Subcutaneous abdominal adipose tissue (tissue), 5 donors: ENCODE results near the gene ELOVL3.
"Not testable (repeated sequence)": the region's sequence is repeated elsewhere in the genome, so short reads cannot be mapped to it uniquely, and the experiment has no call there.

Experiments
- H3K27ac ChIP-seq: one replicate; pipeline ENCODE4 v1.7.0; 2013; ENCODE audit warnings: low read depth, mild to moderate bottlenecking, inconsistent platforms, low read length, moderate library complexity
- H3K27me3 ChIP-seq, 5 donors: one replicate each; pipeline ENCODE4 v1.7.0; 2013; ENCODE audit warnings: low read length in 5 of 5, inconsistent platforms in 1 of 5; ENCODE audit not compliant: control insufficient read depth in 5 of 5, insufficient read depth in 4 of 5
- H3K36me3 ChIP-seq, 5 donors: one replicate each; pipeline ENCODE4 v1.7.0; 2013; ENCODE audit warnings: low read length in 5 of 5; ENCODE audit not compliant: control insufficient read depth in 5 of 5, insufficient read depth in 5 of 5
- H3K4me1 ChIP-seq, 5 donors: one replicate each; pipeline ENCODE4 v1.7.0; 2013; ENCODE audit warnings: low read length in 5 of 5, mild to moderate bottlenecking in 3 of 5, moderate library complexity in 1 of 5; ENCODE audit not compliant: control insufficient read depth in 5 of 5, insufficient read depth in 5 of 5
- H3K4me3 ChIP-seq, 5 donors: one replicate each; pipeline ENCODE4 v1.7.0; 2013; ENCODE audit warnings: low read length in 5 of 5, low read depth in 1 of 5
- H3K9ac ChIP-seq, 5 donors: one replicate each; pipeline ENCODE4 v1.7.0; 2013; ENCODE audit warnings: low read length in 5 of 5, mild to moderate bottlenecking in 4 of 5, moderate library complexity in 3 of 5
- H3K9me3 ChIP-seq, 5 donors: one replicate each; pipeline ENCODE4 v1.7.0; 2013; ENCODE audit warnings: low read length in 5 of 5; ENCODE audit not compliant: control insufficient read depth in 5 of 5
- donor health status: healthy.
- donor health status: healthy.
- donor health status: healthy.
- donor health status: healthy.
- donor health status: healthy.

The ELOVL3 gene, protein sequence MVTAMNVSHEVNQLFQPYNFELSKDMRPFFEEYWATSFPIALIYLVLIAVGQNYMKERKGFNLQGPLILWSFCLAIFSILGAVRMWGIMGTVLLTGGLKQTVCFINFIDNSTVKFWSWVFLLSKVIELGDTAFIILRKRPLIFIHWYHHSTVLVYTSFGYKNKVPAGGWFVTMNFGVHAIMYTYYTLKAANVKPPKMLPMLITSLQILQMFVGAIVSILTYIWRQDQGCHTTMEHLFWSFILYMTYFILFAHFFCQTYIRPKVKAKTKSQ

DNA sequence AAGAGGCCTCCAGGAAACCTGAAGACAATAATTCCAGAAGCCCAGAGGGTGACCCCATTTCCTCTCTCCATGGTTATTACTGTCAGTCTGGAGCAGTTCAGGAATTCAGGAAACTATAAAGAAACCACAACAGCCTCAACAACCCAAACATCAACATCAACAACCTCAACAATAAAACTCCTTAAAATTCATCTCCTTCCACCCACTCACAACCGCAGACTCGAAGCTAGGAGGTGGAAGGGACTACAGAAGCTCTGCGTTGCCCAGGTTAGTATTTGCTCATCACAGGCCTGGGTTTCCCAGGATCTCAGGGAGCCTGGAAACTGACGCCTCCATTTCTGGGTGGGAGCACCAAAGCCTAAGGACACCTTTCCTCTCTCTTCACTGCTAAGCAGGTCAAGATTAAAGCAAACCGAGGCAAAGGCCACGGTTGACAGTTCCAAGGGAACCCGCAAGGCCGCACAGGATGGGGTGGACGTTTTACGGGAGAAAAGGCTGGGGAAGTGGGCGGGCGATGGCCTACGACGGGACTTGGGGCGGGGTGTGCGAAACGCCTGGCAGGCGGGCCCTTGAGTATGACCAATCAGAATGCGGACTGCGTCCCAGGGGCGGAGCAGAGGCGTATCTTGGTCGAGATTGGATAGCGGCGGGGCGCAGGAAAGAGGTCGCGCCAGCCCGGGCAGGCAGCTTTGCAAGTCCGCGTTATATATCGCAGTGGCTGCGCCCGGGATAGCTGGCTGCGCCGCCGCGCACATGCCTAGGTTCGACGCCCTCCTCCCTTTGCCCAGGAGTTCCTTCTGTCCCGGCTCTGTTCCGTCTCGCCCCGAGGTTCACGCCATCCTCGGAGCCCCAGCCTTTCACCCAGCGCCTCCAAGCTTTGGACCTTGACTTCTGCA, at the start of gene ELOVL3:
TSS of gene ELOVL3 (plus strand) at position 654 of the 896 bp plus-strand sequence. CDS start 250 bp downstream, outside the sequence.
- H3K9ac ChIP-seq: peak within 1 kb of the TSS in 4 of 5 donors; percentile 30 to 74 (median 66)
- peak within 1 kb of the TSS; percentile 57 to 74 (median 66) for H3K4me3 ChIP-seq
- H3K36me3 ChIP-seq: no peaks in the 10 kb centered on the region
- peaks cover 0 to 3% (median 2%) of the 10 kb centered on the region in 5 donors for H3K27me3 ChIP-seq
- no peaks in the 10 kb centered on the region for H3K9me3 ChIP-seq
- H3K27ac ChIP-seq: peak within 1 kb of the TSS; percentile 77
- peaks cover 3 to 43% (median 34%) of the 10 kb centered on the region in 5 donors for H3K4me1 ChIP-seq

DNA sequence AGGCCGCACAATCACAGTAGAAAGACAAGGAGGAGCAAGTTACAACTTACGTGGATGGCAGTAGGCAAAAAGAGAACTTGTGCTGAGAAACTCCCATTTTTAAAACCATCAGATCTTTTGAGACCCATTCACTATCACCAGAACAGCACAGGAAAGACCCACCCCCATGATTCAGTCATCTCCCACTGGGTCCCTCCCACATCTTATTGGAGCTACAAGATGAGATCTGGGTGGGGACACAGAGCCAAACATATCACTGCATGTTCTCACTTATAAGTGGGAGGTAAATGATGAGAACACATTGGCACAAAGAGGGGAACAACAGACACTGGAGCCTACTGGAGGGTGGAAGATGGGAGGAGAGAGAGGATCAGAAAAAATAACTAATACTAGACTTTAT, 41.5 kb upstream of the ELOVL3 start:
- Histone ChIP-seq H3K27me3 (no peaks in the 10 kb centered on the region), H3K9me3 (no peaks in the 10 kb centered on the region), H3K9ac (no peak overlapping the region), H3K4me1 (peaks cover 0 to 10% (median 7%) of the 10 kb centered on the region in 5 donors), H3K27ac (no peak overlapping the region), H3K36me3 (no peaks in the 10 kb centered on the region), H3K4me3 (no peak overlapping the region)

DNA sequence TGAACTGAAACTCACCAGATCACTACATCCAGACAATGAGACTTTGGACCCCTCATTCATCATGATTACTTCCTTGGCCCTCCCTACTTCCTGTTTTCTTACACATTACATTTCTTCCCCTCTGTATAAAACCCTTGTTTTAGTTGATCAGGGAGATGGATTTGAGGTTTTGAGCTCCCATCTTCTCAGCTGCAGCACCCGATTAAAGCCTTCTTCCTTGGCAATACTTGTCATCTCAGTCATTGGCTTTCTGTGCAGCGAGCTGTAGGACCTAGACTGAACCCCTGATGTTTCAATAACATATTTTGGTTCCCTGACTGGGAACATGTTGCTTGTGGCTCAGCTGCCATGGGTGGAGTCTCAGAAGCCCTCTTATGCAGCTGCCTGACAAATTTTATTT, 40.8 kb upstream of the ELOVL3 start:
- Histone ChIP-seq H3K4me1 (peaks cover 0 to 11% (median 7%) of the 10 kb centered on the region in 5 donors), H3K27ac (no peak overlapping the region), H3K36me3 (no peaks in the 10 kb centered on the region), H3K27me3 (no peaks in the 10 kb centered on the region), H3K9me3 (no peaks in the 10 kb centered on the region), H3K9ac (no peak overlapping the region), H3K4me3 (no peak overlapping the region)

DNA sequence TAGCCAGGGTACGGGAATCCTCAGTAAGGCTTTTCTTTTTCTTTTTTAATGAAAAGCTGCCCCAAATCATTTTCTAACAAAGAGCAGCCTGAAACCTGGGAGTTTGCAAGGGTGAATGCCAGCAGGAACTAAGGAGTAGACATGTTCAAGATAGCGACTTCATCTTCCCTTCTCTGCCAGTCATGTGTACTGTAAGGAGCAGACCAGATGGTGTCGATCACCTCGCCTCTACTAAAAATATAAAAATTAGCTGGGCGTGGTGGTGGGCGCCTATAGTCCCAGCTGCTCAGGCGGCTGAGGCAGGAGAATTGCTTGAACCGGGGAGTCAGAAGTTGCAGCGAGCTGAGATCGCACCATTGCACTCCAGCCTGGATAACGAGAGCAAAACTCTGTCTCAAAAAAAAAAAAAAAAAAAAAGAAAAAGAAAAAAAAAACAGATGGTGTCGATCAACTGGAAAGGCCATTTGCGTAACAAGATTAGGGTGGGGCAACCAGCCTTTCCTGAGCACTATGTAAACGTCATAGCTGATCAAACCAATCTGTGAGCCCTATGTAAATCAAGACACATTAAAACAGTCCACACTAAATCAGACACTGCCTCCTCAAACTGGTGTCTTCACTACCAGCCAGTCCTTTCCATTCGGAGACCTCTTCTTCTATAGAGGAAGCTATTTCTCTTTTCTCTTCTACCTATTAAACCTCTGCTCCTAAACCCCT, 40.1 kb upstream of the ELOVL3 start:
- Histone ChIP-seq H3K9me3 (no peaks in the 10 kb centered on the region), H3K4me1 (peaks cover 0 to 11% (median 7%) of the 10 kb centered on the region in 5 donors), H3K4me3 (no peak overlapping the region), H3K36me3 (no peaks in the 10 kb centered on the region), H3K27ac (no peak overlapping the region), H3K9ac (no peak overlapping the region), H3K27me3 (no peaks in the 10 kb centered on the region)

DNA sequence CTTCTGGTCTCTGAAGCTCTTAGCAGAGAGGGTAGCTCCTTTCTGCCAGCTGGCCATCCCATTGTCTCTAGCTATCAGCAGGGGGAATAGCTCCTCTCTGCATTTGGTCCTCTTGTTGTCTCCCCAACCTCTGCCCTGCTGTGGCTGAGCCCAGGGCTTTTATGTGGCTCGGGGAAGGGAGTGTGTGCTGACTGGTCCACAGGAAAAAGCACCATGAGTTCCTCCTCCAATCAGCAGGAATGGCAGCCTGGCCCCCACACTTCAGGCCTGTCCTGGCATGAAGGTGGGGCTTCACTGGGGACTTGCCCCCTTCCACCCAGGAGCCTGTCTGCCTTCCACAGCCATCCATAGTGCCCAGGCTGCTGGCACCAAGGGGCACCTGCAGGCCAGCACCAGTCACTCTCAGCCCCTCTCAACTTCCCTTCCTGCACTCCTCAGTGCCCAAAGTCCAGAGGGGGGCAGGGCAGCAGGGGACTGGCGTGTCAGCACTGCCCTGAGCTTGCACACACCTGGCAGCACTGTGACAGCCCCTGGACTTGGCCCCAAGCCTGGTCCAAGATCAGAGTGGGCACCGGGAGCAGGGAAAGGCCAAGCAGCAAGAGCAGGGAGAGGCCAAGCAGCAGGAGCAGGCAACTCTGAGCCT, 37.7 kb upstream of the ELOVL3 start:
- Histone ChIP-seq H3K27me3 (peaks cover 0 to 3% (median 0%) of the 10 kb centered on the region in 5 donors), H3K27ac (no peak overlapping the region), H3K9me3 (peaks cover 0 to 3% (median 0%) of the 10 kb centered on the region in 5 donors), H3K4me1 (peaks cover 5 to 11% (median 7%) of the 10 kb centered on the region in 5 donors), H3K9ac (no peak overlapping the region), H3K36me3 (no peaks in the 10 kb centered on the region), H3K4me3 (no peak overlapping the region)

DNA sequence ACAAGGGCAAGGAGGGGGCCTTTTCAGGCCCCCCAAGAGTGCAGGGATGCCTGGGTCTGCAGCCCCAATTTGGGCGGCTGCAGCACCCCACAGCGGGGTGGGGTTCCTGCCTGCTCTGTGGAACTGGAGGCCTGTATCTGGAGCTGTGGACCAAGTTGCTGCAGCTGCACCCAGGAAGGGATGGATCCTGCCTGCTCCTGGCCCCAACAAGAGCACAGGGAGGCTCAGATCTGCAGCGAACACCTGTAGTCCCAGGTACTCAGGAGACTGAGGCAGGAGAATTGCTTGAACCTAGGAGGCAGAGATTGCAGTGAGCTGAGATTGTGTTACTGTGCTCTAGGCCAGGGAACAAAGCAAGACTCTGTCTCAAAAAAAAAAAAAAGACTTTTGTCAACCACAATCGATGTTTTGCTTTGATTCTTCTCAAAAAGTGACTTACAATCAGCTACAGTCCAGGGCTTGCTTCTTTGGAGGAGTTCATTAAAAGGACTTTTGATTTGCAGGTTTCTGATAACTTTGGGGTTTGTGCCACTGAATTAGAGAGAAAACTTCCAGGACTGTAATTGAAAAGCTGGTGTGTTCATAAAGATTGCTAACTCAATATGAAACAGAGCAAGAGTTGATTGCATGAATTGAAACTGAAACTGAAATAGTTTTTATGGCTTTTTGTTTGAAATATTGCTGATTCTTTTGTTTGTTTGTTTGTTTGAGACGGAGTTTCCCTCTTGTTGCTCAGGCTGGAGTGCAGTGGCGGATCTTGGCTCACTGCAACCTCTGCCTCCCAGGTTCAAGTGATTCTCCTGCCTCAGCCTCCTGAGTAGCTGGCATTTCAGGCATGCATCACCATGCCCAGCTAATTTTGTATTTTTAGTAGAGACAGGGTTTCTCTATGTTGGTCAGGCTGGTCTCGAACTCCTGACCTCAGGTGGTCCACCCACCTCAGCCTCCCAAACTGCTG, 36.9 kb upstream of the ELOVL3 start:
- not testable (repeated sequence) for H3K36me3 ChIP-seq, H3K9me3 ChIP-seq, H3K27me3 ChIP-seq, H3K27ac ChIP-seq, H3K4me3 ChIP-seq, H3K9ac ChIP-seq
- peaks cover 5 to 11% (median 7%) of the 10 kb centered on the region in 5 donors for H3K4me1 ChIP-seq

DNA sequence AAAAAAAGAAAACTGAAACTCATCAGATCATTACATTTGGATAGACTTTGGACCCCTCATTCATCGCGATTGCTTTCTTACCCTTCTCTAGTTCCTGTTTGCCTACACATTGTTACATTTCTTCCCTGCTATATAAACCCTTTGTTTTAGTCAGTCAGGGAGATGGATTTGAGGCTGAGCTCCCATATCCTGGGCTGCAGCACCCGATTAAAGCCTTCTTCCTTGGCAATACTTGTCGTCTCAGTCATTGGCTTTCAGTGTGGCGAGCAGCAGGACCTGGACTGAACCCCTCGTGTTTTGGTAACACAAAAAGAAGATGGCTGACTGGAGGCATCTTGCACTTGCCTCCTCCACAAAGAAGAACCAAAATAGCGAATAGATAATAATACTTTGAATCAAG, 34.1 kb upstream of the ELOVL3 start:
- no peak overlapping the region for H3K4me3 ChIP-seq
- peaks cover 0 to 3% (median 0%) of the 10 kb centered on the region in 5 donors for H3K9me3 ChIP-seq
- peaks cover 0 to 3% (median 0%) of the 10 kb centered on the region in 5 donors for H3K27me3 ChIP-seq
- H3K4me1 ChIP-seq: peaks cover 5 to 11% (median 7%) of the 10 kb centered on the region in 5 donors
- no peaks in the 10 kb centered on the region for H3K36me3 ChIP-seq
- peak overlapping the region in 1 of 5 donors; percentile 93 for H3K9ac ChIP-seq
- no peak overlapping the region for H3K27ac ChIP-seq

DNA sequence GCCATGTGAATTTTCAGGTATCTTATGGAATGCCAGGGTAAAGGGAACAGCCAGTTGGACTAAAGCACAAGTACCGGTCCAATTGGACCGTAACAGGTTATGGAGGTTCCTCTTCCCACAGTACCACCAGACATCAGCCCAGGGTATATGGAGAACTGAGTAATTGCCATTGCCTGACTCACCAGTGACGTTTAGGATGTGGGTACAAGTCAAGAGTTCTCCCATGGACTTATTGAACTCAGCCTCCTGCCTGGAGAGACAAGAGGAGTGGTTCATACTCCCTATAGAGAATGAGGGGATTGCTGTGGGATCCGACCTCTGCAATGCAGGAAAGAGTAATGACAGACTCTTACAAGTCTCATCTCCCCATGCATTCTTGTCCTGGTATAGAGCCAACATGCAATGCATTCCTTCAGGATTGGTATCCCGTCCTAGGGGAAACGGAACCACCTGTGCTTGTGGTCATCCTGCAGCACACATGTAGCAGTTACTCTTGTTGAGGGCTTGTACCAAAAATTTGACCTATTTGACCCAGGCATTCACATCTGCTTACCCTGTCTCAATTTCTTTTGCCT, 30.7 kb upstream of the ELOVL3 start:
- no peak overlapping the region for H3K4me3 ChIP-seq
- no peak overlapping the region for H3K27ac ChIP-seq
- no peaks in the 10 kb centered on the region for H3K36me3 ChIP-seq
- H3K9ac ChIP-seq: no peak overlapping the region
- H3K27me3 ChIP-seq: peaks cover 0 to 3% (median 0%) of the 10 kb centered on the region in 5 donors
- H3K9me3 ChIP-seq: peaks cover 0 to 3% (median 0%) of the 10 kb centered on the region in 5 donors
- H3K4me1 ChIP-seq: peaks cover 0 to 5% (median 0%) of the 10 kb centered on the region in 5 donors
